Astrocyte of the spinal cord (primary cell): ENCODE results near the gene MIEF2.

Experiments
- DNase-seq: peaks from one replicate; pipeline ENCODE4 v3.0.0; 2011; ENCODE audit warnings: low read depth, low spot score
- H3K4me3 ChIP-seq: 2 replicates; pipeline ENCODE4 v1.5.1; 2011; ENCODE audit warnings: low read depth, mild to moderate bottlenecking, low read length, moderate library complexity
- CTCF ChIP-seq: IDR thresholded peaks from 2 replicates; pipeline ENCODE4 v1.5.1; 2012; ENCODE audit warnings: low read depth, mild to moderate bottlenecking, low read length, inconsistent platforms
- in situ Hi-C: cut with HindIII; loops from 2 replicates; pipeline ENCODE4 v1.10.0; 2017; ENCODE audit warnings: low sequenced_read_pairs

MIEF2 gene

DNA sequence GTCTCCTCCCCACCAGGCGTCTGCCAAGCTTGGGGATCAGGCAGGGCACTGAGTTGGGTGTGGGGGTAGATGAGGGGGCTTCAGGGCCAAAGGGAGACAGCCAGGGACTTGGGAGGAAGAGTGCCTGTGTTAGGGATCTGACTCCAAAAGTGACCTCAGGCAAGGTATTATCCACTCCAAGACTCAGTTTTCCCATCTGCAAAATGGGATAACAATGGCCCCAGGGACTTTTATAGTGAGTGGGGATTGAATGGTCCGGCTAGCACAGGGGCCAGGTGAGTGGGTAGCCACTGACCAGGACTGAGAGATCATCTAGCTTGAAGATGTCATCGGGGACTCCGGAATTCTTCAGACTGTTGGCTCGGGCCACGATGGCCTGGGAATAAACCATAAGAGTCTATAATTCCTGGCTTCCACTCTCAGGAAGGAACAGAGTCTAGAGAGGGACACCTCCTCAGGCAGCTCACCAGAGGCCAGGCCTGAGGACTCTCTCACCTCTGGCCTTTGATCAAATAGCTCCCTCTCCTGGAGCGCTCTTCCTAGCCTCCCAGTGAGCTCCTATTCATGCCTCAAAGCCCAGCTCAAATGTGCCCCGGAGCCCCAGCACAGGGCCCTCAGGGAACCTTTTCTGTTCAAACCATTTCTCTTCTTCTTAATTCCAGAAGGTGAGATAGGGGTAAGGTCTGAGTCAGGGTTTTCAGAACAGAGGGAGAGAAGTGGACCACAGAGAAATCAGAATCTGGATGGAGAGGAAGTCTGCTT, 5.4 kb upstream of the MIEF2 start:
- in situ Hi-C loops = no loop called here
- no peak for DNase-seq
- no peak for TF ChIP-seq CTCF
- no peak overlapping the region for H3K4me3 ChIP-seq

GRCh38 chr17:18256351-18256750, 4.1 kb upstream of the MIEF2 start:
- in situ Hi-C loops = no loop called here

DNA sequence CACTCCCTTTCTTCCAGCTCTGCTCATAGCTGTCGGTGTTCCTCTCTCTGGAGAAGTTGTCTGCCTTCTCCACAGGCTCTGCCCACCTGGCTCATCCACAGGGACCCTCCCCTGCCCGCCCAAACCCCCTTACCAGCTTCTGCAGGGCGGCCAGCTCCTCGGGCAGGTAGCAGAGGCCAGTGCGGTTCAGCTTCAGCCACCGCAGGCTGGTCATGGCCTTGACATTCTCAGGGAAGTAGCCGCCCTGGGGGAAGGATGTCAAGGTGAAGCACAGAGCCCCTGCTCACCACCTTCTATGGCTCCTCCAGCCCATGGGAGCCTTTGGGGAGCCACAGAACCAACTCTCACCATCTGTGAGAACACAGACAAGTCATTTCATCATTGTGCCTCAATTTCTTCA, 3.7 kb upstream of the MIEF2 start:
- DNase-seq = no peak
- no peak for TF ChIP-seq CTCF
- no peak overlapping the region for H3K4me3 ChIP-seq
- in situ Hi-C loops = no loop called here

More at GRCh38 chr17:18256351-18256750, 4.1 kb upstream of the MIEF2 start:
- no peak for TF ChIP-seq CTCF
- H3K4me3 ChIP-seq = no peak overlapping the region
- DNase-seq = no peak

GRCh38 chr17:18257268-18257981, 3.0 kb upstream of the MIEF2 start:
- TF ChIP-seq CTCF = no peak
- H3K4me3 ChIP-seq = peak overlapping the region; percentile 79
- in situ Hi-C loops = no loop called here
- no peak for DNase-seq

- peak overlapping the region; percentile 79 for H3K4me3 ChIP-seq
- in situ Hi-C loops = no loop called here
- DNase-seq = peak; percentile 66
- no peak for TF ChIP-seq CTCF
These were observed 2.5 kb upstream of the MIEF2 start for GRCh38 chr17:18257982-18258355.

DNA sequence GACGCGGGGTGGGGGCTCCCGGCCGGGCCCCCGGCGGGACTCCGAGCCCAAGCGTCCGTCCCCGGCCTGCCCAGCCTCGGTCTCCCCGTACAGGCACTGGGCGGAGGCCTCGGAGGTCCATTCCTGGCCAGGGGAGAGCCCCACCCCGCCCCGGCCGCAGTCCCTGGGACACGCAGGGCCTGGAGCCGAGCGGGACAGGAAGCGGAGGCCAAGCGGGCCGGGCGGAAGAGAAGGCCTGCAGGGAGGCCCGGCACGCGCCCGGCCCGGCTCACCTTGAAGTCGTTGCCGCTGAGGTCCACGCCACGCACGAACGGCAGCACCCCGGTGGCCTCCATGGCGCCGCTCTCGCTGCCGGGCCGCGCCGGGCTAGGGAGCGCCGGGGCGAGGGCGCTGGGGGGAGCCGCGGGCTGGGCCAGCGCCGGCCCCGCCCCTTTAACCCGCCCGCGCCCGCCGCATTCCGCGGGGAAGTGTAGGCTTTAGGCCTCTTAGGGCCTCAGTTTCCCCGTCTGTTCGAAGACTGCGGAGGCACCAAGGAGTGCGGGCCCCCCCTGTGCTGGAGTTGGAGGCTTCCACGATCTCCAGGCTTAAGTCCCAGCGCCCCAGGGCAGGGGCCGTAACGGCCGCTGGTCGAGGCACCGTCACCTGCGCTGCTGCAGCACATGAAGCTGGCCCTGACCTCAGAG, 2.0 kb upstream of the MIEF2 start, which contains the start of gene FLII:
Gene FLII (minus strand): TSS at position 383 of the 683 bp plus-strand sequence. CDS start 48 bp downstream, at position 335.
- in situ Hi-C loops = no loop called here
- no peak for TF ChIP-seq CTCF
- H3K4me3 ChIP-seq = peak within 1 kb of the TSS; percentile 79
- no peak for DNase-seq
